GM12878 (cell line): ENCODE measurements around the gene AURKA.

Experiments
- ATF3 ChIP-seq: IDR thresholded peaks from 2 replicates; pipeline ENCODE4 v1.6.1; 2011; ENCODE audit warnings: low read depth, mild to moderate bottlenecking, low read length, moderate library complexity, borderline replicate concordance; ENCODE audit errors: extremely low read depth
- CEBPZ ChIP-seq: fragments of 150-350 bp; IDR thresholded peaks from 2 replicates; pipeline ENCODE4 v1.6.1; 2016; ENCODE audit warnings: low read depth, low read length
- CTCF ChIP-seq, 3 experiments: IDR thresholded peaks in 2 of 3; conservative IDR thresholded peaks in 1 of 3; 2 replicates each; pipeline ENCODE4 v1.5.1; 2011; ENCODE audit warnings: low read depth in 3 of 3, low read length in 3 of 3, mild to moderate bottlenecking in 3 of 3, control low read depth in 2 of 3, moderate library complexity in 2 of 3, inconsistent platforms in 1 of 3, mixed read lengths in 1 of 3; ENCODE audit not compliant: control insufficient read depth in 2 of 3, insufficient read depth in 1 of 3; ENCODE audit errors: extremely low read depth in 1 of 3
- CUX1 ChIP-seq: IDR thresholded peaks from 2 replicates; pipeline ENCODE4 v1.6.1; 2012; ENCODE audit warnings: improper control_type of control experiment, low read depth, low read length; ENCODE audit not compliant: insufficient replicate concordance
- EP300 ChIP-seq, 2 experiments: fragments of 150-350 bp in 1 of 2; IDR thresholded peaks; 2 replicates each; pipeline ENCODE4 v1.6.1; 2011 to 2012; ENCODE audit warnings: low read depth in 2 of 2, low read length in 2 of 2, borderline replicate concordance in 1 of 2, improper control_type of control experiment in 1 of 2, inconsistent platforms in 1 of 2; ENCODE audit not compliant: control insufficient read depth in 1 of 2
- POLR2A ChIP-seq: IDR thresholded peaks from 2 replicates; pipeline ENCODE4 v1.6.1; 2011; ENCODE audit warnings: low read depth, mild to moderate bottlenecking, low read length
- TAF1 ChIP-seq: IDR thresholded peaks from 2 replicates; pipeline ENCODE4 v1.6.1; 2011; ENCODE audit warnings: mild to moderate bottlenecking, low read depth, low read length, borderline replicate concordance

- no peak for TF ChIP-seq EP300 (IDR thresholded peaks at IDR 0.05; ENCODE audit: borderline replicate concordance in 1 of 2, control insufficient read depth in 1 of 2, low read depth in 2 of 2, low read length in 2 of 2)
- TF ChIP-seq CEBPZ: no peak
- TF ChIP-seq CTCF (IDR thresholded peaks at IDR 0.05 in 2 of 3, conservative IDR thresholded peaks at IDR 0.05 in 1 of 3; ENCODE audit: control insufficient read depth in 2 of 3, extremely low read depth in 1 of 3, insufficient read depth in 1 of 3, low read depth in 3 of 3, low read length in 3 of 3): no peak
- no peak for TF ChIP-seq POLR2A
- TF ChIP-seq CUX1: no peak
- no peak for TF ChIP-seq ATF3
- TF ChIP-seq TAF1: no peak
These were observed 2.2 kb downstream of the AURKA start for GRCh38 chr20:56389807-56390206.
